VCaP (cell line): ENCODE results near the gene A3GALT2.
A peak's percentile ranks its signal among the peaks of the same experiment; 100 is the strongest.

Experiments
- H3K27ac ChIP-seq: fragments of 450-650 bp; 2 replicates; pipeline ENCODE4 v1.5.1; 2017
- CTCF ChIP-seq: fragments of 450-650 bp; conservative IDR thresholded peaks from 2 replicates; pipeline ENCODE4 v1.5.1; 2017; ENCODE audit warnings: mild to moderate bottlenecking, moderate library complexity

Gene A3GALT2

GRCh38 chr1:33326785-33327184, 5.9 kb upstream of the A3GALT2 start:
- TF ChIP-seq CTCF: no peak
- H3K27ac ChIP-seq: peak overlapping the region; percentile 79

- no peak for TF ChIP-seq CTCF
- no peak overlapping the region for H3K27ac ChIP-seq
Measured at GRCh38 chr1:33324677-33325575, 4.0 kb upstream of the A3GALT2 start.

- TF ChIP-seq CTCF: no peak
- H3K27ac ChIP-seq: 0 out of 2 replicates have a peak overlapping the region, but pooled peaks have one; percentile 2
Measured at GRCh38 chr1:33323663-33324477, 3.0 kb upstream of the A3GALT2 start.

GRCh38 chr1:33322870-33323585, 2.1 kb upstream of the A3GALT2 start:
- TF ChIP-seq CTCF: no peak
- H3K27ac ChIP-seq: no peak overlapping the region

- H3K27ac ChIP-seq: no peak overlapping the region
- no peak for TF ChIP-seq CTCF
Measured at GRCh38 chr1:33322109-33322508, 1.2 kb upstream of the A3GALT2 start.

GRCh38 chr1:33321178-33321577, 280 bp upstream of the A3GALT2 start:
- TF ChIP-seq CTCF: no peak
- H3K27ac ChIP-seq: no peak overlapping the region
